A549 (cell line): ENCODE data around the gene OR4D2. TPM values are rescaled to one million over a fixed set of nuclear protein-coding genes. Genes with fewer than 3 reads are reported as not detected.
A peak's percentile ranks its signal among the peaks of the same experiment; 100 is the strongest.
"Not testable (repeated sequence)": the region's sequence is repeated elsewhere in the genome, so short reads cannot be mapped to it uniquely, and the experiment has no call there.

Source experiments
- ATAC-seq, 2 experiments: fragments of 200-7000 bp in 1 of 2; fragments of >200 bp in 1 of 2; cut with Nextera tagmentation in 1 of 2; cut with Tn5 transposase in 1 of 2; 3 replicates each; pipeline versions ENCODE4 v1.8.0 to v1.9.1; 2018 to 2020; ENCODE audit warnings: mild to moderate bottlenecking in 1 of 2, moderate library complexity in 1 of 2
- CTCF ChIA-PET: fragments of 300-600 bp; sonication (Branson Sonifier 250); formaldehyde crosslinking; extraction: SDS; loops from one replicate; lab custom pipeline; 2021; ENCODE audit warnings: antibody characterized with exemption, inconsistent platforms; lab: Yijun Ruan, JAX
- POLR2A ChIA-PET: fragments of 350-600 bp; formaldehyde crosslinking; extraction: SDS; loops from one replicate; lab custom pipeline; 2021; ENCODE audit warnings: antibody characterized with exemption, inconsistent platforms; lab: Yijun Ruan, JAX
- DNase-seq, 2 experiments: peaks; one replicate each; pipeline versions ENCODE4 v3.0.0 to v3.0.0-alpha.2; 2011 to 2016; ENCODE audit warnings: low read depth in 1 of 2, low spot score in 1 of 2
- FAIRE-seq: peaks from 2 replicates; lab custom pipeline; 2011; peaks lifted over from hg19 to GRCh38; lab: Jason Lieb, UNC
- H3K27ac ChIP-seq, 2 experiments: fragments of >200 bp; sonication (Bioruptor Twin); formaldehyde crosslinking; 3 replicates each; pipeline ENCODE4 v1.5.1; 2016 to 2017
- H3K4me1 ChIP-seq: fragments of >200 bp; sonication (Bioruptor Twin); formaldehyde crosslinking; 3 replicates; pipeline ENCODE4 v1.6.1; 2016
- H3K4me2 ChIP-seq: fragments of >200 bp; sonication (Bioruptor Twin); formaldehyde crosslinking; 3 replicates; pipeline ENCODE4 v1.6.1; 2016
- H3K4me3 ChIP-seq: fragments of >200 bp; sonication (Bioruptor Twin); formaldehyde crosslinking; 3 replicates; pipeline ENCODE4 v1.5.1; 2016
- H3K9me3 ChIP-seq: fragments of >200 bp; sonication (Bioruptor Twin); formaldehyde crosslinking; 3 replicates; pipeline ENCODE4 v1.6.1; 2016
- CBX8 ChIP-seq: fragments of 200-600 bp; sonication (generic); IDR thresholded peaks from 2 replicates; pipeline ENCODE4 v1.6.1; 2016
- CEBPB ChIP-seq, 2 experiments: fragments of >200 bp in 1 of 2; sonication (Bioruptor Twin) in 1 of 2; formaldehyde crosslinking in 1 of 2; IDR thresholded peaks; 2 replicates each; pipeline ENCODE4 v1.6.1; 2012 to 2016
- CHD2 ChIP-seq: fragments of 150-350 bp; IDR thresholded peaks from 2 replicates; pipeline ENCODE4 v1.6.1; 2014; ENCODE audit warnings: low read length; ENCODE audit not compliant: partially characterized antibody
- CTCF ChIP-seq: fragments of >200 bp; sonication (Bioruptor Twin); formaldehyde crosslinking; IDR thresholded peaks from 3 replicates; pipeline ENCODE4 v1.5.1; 2016
- EHMT2 ChIP-seq: fragments of 200-600 bp; sonication (generic); IDR thresholded peaks from 2 replicates; pipeline ENCODE4 v1.6.1; 2016; ENCODE audit warnings: antibody characterized with exemption, low read depth, mild to moderate bottlenecking, moderate library complexity
- EP300 ChIP-seq, 2 experiments: fragments of >200 bp; sonication (Bioruptor Twin); formaldehyde crosslinking; IDR thresholded peaks; 2 replicates in 1 of 2; 3 replicates in 1 of 2; pipeline ENCODE4 v1.6.1; 2016 to 2017
- ESRRA ChIP-seq: fragments of 150-350 bp; IDR thresholded peaks from 2 replicates; pipeline ENCODE4 v1.6.1; 2014; ENCODE audit warnings: mild to moderate bottlenecking, low read length, borderline replicate concordance
- HDAC2 ChIP-seq: fragments of 200-600 bp; sonication (generic); IDR thresholded peaks from 2 replicates; pipeline ENCODE4 v1.6.1; 2016
- HOXA7 ChIP-seq: fragments of 250-450 bp; sonication (Bioruptor Pico); IDR thresholded peaks from 2 replicates; pipeline ENCODE4 v1.5.0; 2020; ENCODE audit warnings: mild to moderate bottlenecking, moderate library complexity
- JUN ChIP-seq, 2 experiments: fragments of >200 bp; sonication (Bioruptor Twin); formaldehyde crosslinking; IDR thresholded peaks; 2 replicates in 1 of 2; 3 replicates in 1 of 2; pipeline ENCODE4 v1.6.1; 2016 to 2017
- NPAS2 ChIP-seq: fragments of 250-450 bp; sonication (Bioruptor Pico); IDR thresholded peaks from 2 replicates; pipeline ENCODE4 v1.8.0; 2022; ENCODE audit warnings: mild to moderate bottlenecking, moderate library complexity, borderline replicate concordance
- PBX3 ChIP-seq: IDR thresholded peaks from 2 replicates; pipeline ENCODE4 v1.6.1; 2012
- POLR2A ChIP-seq: IDR thresholded peaks from 2 replicates; pipeline ENCODE4 v1.6.1; 2012; ENCODE audit warnings: mild to moderate bottlenecking, low read length
- RCOR1 ChIP-seq: fragments of 150-350 bp; IDR thresholded peaks from 2 replicates; pipeline ENCODE4 v1.6.1; 2014; ENCODE audit warnings: antibody characterized with exemption, low read length, low read depth
- RFX5 ChIP-seq: fragments of 450-650 bp; IDR thresholded peaks from 2 replicates; pipeline ENCODE4 v1.7.1; 2014; ENCODE audit warnings: antibody characterized with exemption, mild to moderate bottlenecking, moderate library complexity
- RNF2 ChIP-seq: fragments of 200-600 bp; sonication (generic); IDR thresholded peaks from 2 replicates; pipeline ENCODE4 v1.6.1; 2016; ENCODE audit warnings: low read depth, mild to moderate bottlenecking, antibody characterized with exemption, moderate library complexity, borderline replicate concordance
- SMC3 ChIP-seq: fragments of >200 bp; sonication (Bioruptor Twin); formaldehyde crosslinking; IDR thresholded peaks from 3 replicates; pipeline ENCODE4 v1.6.1; 2018; ENCODE audit warnings: inconsistent platforms
- SREBF2 ChIP-seq: fragments of 450-650 bp; IDR thresholded peaks from 2 replicates; pipeline ENCODE4 v1.6.1; 2014; ENCODE audit warnings: mild to moderate bottlenecking, moderate library complexity
- ZFP36 ChIP-seq: fragments of 450-650 bp; IDR thresholded peaks from 2 replicates; pipeline ENCODE4 v1.6.1; 2014; ENCODE audit warnings: borderline replicate concordance; ENCODE audit not compliant: partially characterized antibody
- WGBS: methylation state at CpG from one replicate; pipeline ENCODE4 v1.1.6; 2017; ENCODE audit errors: missing lambda C conversion rate; 5-methylcytosine and 5-hydroxymethylcytosine counted together
- polyA plus RNA-seq, 4 experiments: library from polyadenylated mRNA; depleted of rRNA in 3 of 4; stranded (reverse); fragments of >200 nt; fragmentation: RNase III in 1 of 4; extraction: RNeasy Plus Mini Kit Qiagen cat#74134 plus additional on column Dnase treatment in 1 of 4; gene quantifications; 2 replicates in 3 of 4; 3 replicates in 1 of 4; pipeline ENCODE4 v1.2.3, GENCODE V29; 2011 to 2017
- TF ChIP-seq, protein P1 (sequence below): fragments of 200-600 bp; sonication (generic); IDR thresholded peaks from 2 replicates; pipeline ENCODE4 v1.6.1; 2016; ENCODE audit warnings: antibody characterized with exemption, mild to moderate bottlenecking, moderate library complexity
- TF ChIP-seq, protein P2 (sequence below): fragments of >200 bp; sonication (Bioruptor Twin); formaldehyde crosslinking; IDR thresholded peaks from 3 replicates; pipeline ENCODE4 v1.6.1; 2016

OR4D2 gene
- polyA plus RNA-seq, 2 of the 4 experiments (the other 2 are of a cell fraction): not detected

- TF ChIP-seq, protein P1, sequence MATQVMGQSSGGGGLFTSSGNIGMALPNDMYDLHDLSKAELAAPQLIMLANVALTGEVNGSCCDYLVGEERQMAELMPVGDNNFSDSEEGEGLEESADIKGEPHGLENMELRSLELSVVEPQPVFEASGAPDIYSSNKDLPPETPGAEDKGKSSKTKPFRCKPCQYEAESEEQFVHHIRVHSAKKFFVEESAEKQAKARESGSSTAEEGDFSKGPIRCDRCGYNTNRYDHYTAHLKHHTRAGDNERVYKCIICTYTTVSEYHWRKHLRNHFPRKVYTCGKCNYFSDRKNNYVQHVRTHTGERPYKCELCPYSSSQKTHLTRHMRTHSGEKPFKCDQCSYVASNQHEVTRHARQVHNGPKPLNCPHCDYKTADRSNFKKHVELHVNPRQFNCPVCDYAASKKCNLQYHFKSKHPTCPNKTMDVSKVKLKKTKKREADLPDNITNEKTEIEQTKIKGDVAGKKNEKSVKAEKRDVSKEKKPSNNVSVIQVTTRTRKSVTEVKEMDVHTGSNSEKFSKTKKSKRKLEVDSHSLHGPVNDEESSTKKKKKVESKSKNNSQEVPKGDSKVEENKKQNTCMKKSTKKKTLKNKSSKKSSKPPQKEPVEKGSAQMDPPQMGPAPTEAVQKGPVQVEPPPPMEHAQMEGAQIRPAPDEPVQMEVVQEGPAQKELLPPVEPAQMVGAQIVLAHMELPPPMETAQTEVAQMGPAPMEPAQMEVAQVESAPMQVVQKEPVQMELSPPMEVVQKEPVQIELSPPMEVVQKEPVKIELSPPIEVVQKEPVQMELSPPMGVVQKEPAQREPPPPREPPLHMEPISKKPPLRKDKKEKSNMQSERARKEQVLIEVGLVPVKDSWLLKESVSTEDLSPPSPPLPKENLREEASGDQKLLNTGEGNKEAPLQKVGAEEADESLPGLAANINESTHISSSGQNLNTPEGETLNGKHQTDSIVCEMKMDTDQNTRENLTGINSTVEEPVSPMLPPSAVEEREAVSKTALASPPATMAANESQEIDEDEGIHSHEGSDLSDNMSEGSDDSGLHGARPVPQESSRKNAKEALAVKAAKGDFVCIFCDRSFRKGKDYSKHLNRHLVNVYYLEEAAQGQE: no peak
- no peak for TF ChIP-seq POLR2A
- TF ChIP-seq CTCF: peak; percentile 61
Observed at GRCh38 chr17:58136669-58137279, 30.0 kb upstream of the OR4D2 start (continued).

DNA sequence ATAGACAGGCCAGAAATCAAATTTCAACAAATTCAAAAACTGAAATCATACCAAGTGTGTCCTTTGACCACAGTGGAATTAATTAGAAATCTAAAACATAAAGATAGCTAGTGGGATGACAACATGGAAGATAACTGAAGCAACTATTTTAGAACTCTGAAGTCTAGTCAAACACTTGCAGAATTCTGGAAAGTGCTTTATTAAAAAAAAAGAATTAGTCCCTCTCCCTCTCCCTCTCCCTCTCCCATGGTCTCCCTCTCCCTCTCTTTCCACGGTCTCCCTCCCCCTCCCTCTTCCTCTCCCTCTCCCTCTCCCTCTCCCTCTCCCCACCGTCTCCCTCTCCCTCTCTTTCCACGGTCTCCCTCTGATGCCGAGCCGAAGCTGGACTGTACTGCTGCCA lies 25.3 kb upstream of the OR4D2 start:
- ChIA-PET POLR2A (no interaction called here), CTCF (interaction anchor here (1.3 kb wide), 1 partner anchor 108 kb away, joined by 4 read pairs; no protein-coding TSS in a partner anchor)
- ATAC-seq (no peak), DNase-seq (no peak), FAIRE-seq (no peak)
- no peaks in the 10 kb centered on the region for H3K4me1 ChIP-seq
- no peak overlapping the region for H3K4me2 ChIP-seq
- peaks cover 30% of the 10 kb centered on the region for H3K9me3 ChIP-seq
- no peak overlapping the region for H3K4me3 ChIP-seq
- TF ChIP-seq, protein P2, sequence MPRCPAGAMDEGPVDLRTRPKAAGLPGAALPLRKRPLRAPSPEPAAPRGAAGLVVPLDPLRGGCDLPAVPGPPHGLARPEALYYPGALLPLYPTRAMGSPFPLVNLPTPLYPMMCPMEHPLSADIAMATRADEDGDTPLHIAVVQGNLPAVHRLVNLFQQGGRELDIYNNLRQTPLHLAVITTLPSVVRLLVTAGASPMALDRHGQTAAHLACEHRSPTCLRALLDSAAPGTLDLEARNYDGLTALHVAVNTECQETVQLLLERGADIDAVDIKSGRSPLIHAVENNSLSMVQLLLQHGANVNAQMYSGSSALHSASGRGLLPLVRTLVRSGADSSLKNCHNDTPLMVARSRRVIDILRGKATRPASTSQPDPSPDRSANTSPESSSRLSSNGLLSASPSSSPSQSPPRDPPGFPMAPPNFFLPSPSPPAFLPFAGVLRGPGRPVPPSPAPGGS: no peak
- TF ChIP-seq HDAC2 (no peak), NPAS2 (CRISPR knock-in tag) (no peak), HOXA7 (no peak), CTCF (no peak), RNF2 (no peak), PBX3 (no peak), SMC3 (no peak), JUN (IDR thresholded peaks at IDR 0.05) (no peak), CEBPB (IDR thresholded peaks at IDR 0.05) (no peak), ZFP36 (no peak), RFX5 (no peak), EHMT2 (no peak), EP300 (IDR thresholded peaks at IDR 0.05) (no peak), CBX8 (no peak), ESRRA (no peak), SREBF2 (no peak), CHD2 (no peak), RCOR1 (no peak)
- H3K27ac ChIP-seq: no peak overlapping the region
- 66% methylated on average over 4 of the region's 5 CpGs for WGBS

GRCh38 chr17:58143335-58143734 lies 23.4 kb upstream of the OR4D2 start:
- ATAC-seq, H3K4me1 ChIP-seq, H3K4me2 ChIP-seq, DNase-seq, FAIRE-seq, CTCF ChIA-PET, POLR2A ChIA-PET, H3K4me3 ChIP-seq, H3K27ac ChIP-seq: not testable (repeated sequence)
- 26% methylated on average over 4 of the region's 4 CpGs for WGBS
- H3K9me3 ChIP-seq: peaks cover 35% of the 10 kb centered on the region
